Measurements from ENCODE around the gene STXBP1.

DNA sequence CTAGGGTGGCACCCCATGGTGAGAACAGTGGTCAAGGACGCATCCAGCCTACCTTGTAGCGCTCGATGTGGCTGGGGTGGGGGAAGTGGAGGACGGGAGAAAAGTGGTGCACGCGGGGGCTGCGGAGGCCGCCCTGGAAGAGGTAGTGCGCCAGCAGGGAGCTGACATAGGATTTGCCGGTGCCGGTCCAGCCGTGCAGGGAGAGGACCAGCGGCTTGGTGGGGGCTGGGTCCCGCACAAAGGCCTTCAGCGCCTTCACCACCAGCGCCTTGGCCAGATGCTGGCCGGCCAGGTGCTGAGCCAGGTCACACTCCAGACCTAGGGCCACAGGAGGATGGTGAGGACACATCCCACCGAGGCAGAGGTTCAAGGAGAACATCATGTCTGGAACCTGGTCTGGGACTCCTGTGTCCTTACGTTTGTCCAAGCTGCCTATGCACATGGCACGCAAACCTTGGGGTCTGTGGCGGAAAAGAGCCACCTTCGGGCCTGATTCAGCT lies 122.2 kb downstream of the STXBP1 start:
- TF ChIP-seq, protein P1, sequence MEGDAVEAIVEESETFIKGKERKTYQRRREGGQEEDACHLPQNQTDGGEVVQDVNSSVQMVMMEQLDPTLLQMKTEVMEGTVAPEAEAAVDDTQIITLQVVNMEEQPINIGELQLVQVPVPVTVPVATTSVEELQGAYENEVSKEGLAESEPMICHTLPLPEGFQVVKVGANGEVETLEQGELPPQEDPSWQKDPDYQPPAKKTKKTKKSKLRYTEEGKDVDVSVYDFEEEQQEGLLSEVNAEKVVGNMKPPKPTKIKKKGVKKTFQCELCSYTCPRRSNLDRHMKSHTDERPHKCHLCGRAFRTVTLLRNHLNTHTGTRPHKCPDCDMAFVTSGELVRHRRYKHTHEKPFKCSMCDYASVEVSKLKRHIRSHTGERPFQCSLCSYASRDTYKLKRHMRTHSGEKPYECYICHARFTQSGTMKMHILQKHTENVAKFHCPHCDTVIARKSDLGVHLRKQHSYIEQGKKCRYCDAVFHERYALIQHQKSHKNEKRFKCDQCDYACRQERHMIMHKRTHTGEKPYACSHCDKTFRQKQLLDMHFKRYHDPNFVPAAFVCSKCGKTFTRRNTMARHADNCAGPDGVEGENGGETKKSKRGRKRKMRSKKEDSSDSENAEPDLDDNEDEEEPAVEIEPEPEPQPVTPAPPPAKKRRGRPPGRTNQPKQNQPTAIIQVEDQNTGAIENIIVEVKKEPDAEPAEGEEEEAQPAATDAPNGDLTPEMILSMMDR (IDR thresholded peaks at IDR 0.05; ENCODE audit: low read length) = no peak; the same call in 1 of the 2 replicates
- TF ChIP-seq EZH2 (IDR thresholded peaks at IDR 0.05; ENCODE audit: borderline replicate concordance, low read length) = no peak

Measured in OCI-LY1 (cell line).